Keratinocyte (primary cell): ENCODE data around the gene ASF1A. TPM values are rescaled to one million over a fixed set of nuclear protein-coding genes. Genes with fewer than 3 reads are reported as not detected.

Experiments used
- DNase-seq: peaks from one replicate; pipeline ENCODE4 v3.0.0-alpha.2; 2011; ENCODE audit warnings: low read depth, missing footprints, low spot score
- FAIRE-seq: peaks from 2 replicates; lab custom pipeline; 2011; peaks lifted over from hg19 to GRCh38; lab: Jason Lieb, UNC
- H2AFZ ChIP-seq: 2 replicates; pipeline ENCODE4 v1.6.0; 2012; ENCODE audit warnings: low read length, control low read depth, inconsistent platforms; ENCODE audit not compliant: control insufficient read depth
- H3K27ac ChIP-seq: 2 replicates; pipeline ENCODE4 v1.5.1; 2011; ENCODE audit warnings: low read length; ENCODE audit not compliant: control insufficient read depth, insufficient read depth
- H3K27me3 ChIP-seq: 3 replicates; pipeline ENCODE4 v1.6.0; 2011; ENCODE audit warnings: low read length; ENCODE audit not compliant: control insufficient read depth, insufficient read depth; ENCODE audit errors: extremely low read depth
- H3K36me3 ChIP-seq, 2 experiments: 2 replicates in 1 of 2; 3 replicates in 1 of 2; pipeline ENCODE4 v1.5.1; 2011; ENCODE audit warnings: low read length in 2 of 2, mild to moderate bottlenecking in 1 of 2; ENCODE audit not compliant: control insufficient read depth in 2 of 2, insufficient read depth in 2 of 2; ENCODE audit errors: extremely low read depth in 1 of 2
- H3K4me1 ChIP-seq: 3 replicates; pipeline ENCODE4 v1.5.1; 2011; ENCODE audit warnings: low read length; ENCODE audit not compliant: control insufficient read depth, insufficient read depth; ENCODE audit errors: extremely low read depth
- H3K4me2 ChIP-seq: 3 replicates; pipeline ENCODE4 v1.6.0; 2011; ENCODE audit warnings: low read depth, low read length; ENCODE audit not compliant: control insufficient read depth, insufficient read depth; ENCODE audit errors: extremely low read depth
- H3K4me3 ChIP-seq, 3 experiments: fragments of 200-600 bp in 1 of 3; sonication (generic) in 1 of 3; 2 replicates in 2 of 3; 3 replicates in 1 of 3; pipeline ENCODE4 v1.5.1; 2011 to 2016; ENCODE audit warnings: low read length in 3 of 3, mild to moderate bottlenecking in 3 of 3, control low read depth in 2 of 3, inconsistent platforms in 1 of 3, low read depth in 1 of 3, mixed read lengths in 1 of 3, mixed run types in 1 of 3, moderate library complexity in 1 of 3; ENCODE audit not compliant: control insufficient read depth in 2 of 3, insufficient read depth in 2 of 3; ENCODE audit errors: extremely low read depth in 1 of 3
- H3K79me2 ChIP-seq: 2 replicates; pipeline ENCODE4 v1.6.0; 2012; ENCODE audit warnings: low read length; ENCODE audit not compliant: control insufficient read depth, insufficient read depth
- H3K9ac ChIP-seq: 3 replicates; pipeline ENCODE4 v1.6.0; 2011; ENCODE audit warnings: low read length; ENCODE audit not compliant: control insufficient read depth, insufficient read depth; ENCODE audit errors: extremely low read depth
- H3K9me1 ChIP-seq: 3 replicates; pipeline ENCODE4 v1.6.0; 2011; ENCODE audit warnings: low read length; ENCODE audit not compliant: control insufficient read depth, insufficient read depth; ENCODE audit errors: extremely low read depth
- H3K9me3 ChIP-seq: 2 replicates; pipeline ENCODE4 v1.5.1; 2012; ENCODE audit warnings: low read depth, low read length; ENCODE audit not compliant: control insufficient read depth
- H4K20me1 ChIP-seq: 3 replicates; pipeline ENCODE4 v1.6.0; 2011; ENCODE audit warnings: low read length; ENCODE audit not compliant: control insufficient read depth, insufficient read depth; ENCODE audit errors: extremely low read depth
- CTCF ChIP-seq, 3 experiments: IDR thresholded peaks in 1 of 3; conservative IDR thresholded peaks in 1 of 3; optimal IDR thresholded peaks in 1 of 3; 2 replicates in 2 of 3; 3 replicates in 1 of 3; pipeline versions ENCODE3 to v1.5.1; 2011; ENCODE audit warnings: low read length in 3 of 3, mild to moderate bottlenecking in 3 of 3, moderate library complexity in 2 of 3, control low read depth in 1 of 3, inconsistent platforms in 1 of 3; ENCODE audit not compliant: insufficient read depth in 2 of 3; ENCODE audit errors: extremely low read depth in 1 of 3
- EZH2 ChIP-seq: IDR thresholded peaks from one replicate; pipeline ENCODE4 v1.6.1; 2012; ENCODE audit warnings: inconsistent platforms, mild to moderate bottlenecking, low read length, moderate library complexity
- dilution Hi-C: fragments of 300-500 bp; cut with MboI; formaldehyde crosslinking; loops from one replicate; pipeline ENCODE4 v1.7.0; 2020; ENCODE audit warnings: low sequenced_read_pairs; ENCODE audit not compliant: extremely low pct_ligation_motif_present
- polyA plus RNA-seq, 5 experiments: library from polyadenylated mRNA; depleted of rRNA in 3 of 5; stranded (reverse) in 3 of 5; stranded (forward) in 1 of 5; unstranded in 1 of 5; fragments of >200 nt; gene quantifications; 1 replicate in 1 of 5; 2 replicates in 3 of 5; 3 replicates in 1 of 5; pipeline versions ENCODE4 v1.2.1 to v1.2.3, GENCODE V29; 2011 to 2012; ENCODE audit warnings: missing spikeins in 2 of 5, low read depth in 1 of 5, low replicate concordance in 1 of 5

The ASF1A gene
- polyA plus RNA-seq, 1 donor (not counting 4 experiments of a cell fraction or from before 2014, with no cell fraction given): 19.9 TPM

- DNase-seq (no peak), FAIRE-seq (no peak)
- no peak overlapping the region for H3K4me3 ChIP-seq
- H3K4me1 ChIP-seq: peaks cover 3% of the 10 kb centered on the region
- H2AFZ ChIP-seq: no peak overlapping the region
- H3K9me1 ChIP-seq: no peaks in the 10 kb centered on the region
- TF ChIP-seq CTCF (optimal IDR thresholded peaks at IDR 0.05 in 1 of 3, IDR thresholded peaks at IDR 0.05 in 1 of 3, conservative IDR thresholded peaks at IDR 0.05 in 1 of 3; ENCODE audit: extremely low read depth in 1 of 3, insufficient read depth in 2 of 3, low read length in 3 of 3): no peak
- TF ChIP-seq EZH2: no peak
- H3K36me3 ChIP-seq: no peaks in the 10 kb centered on the region
- H4K20me1 ChIP-seq: no peaks in the 10 kb centered on the region
- no peak overlapping the region for H3K27ac ChIP-seq
- dilution Hi-C loops: no loop called here
- H3K9ac ChIP-seq: no peak overlapping the region
- H3K79me2 ChIP-seq: peaks cover 5% of the 10 kb centered on the region
- H3K4me2 ChIP-seq: no peak overlapping the region
- no peaks in the 10 kb centered on the region for H3K27me3 ChIP-seq
- H3K9me3 ChIP-seq: no peaks in the 10 kb centered on the region
Observed at GRCh38 chr6:118881440-118882313, 12.3 kb upstream of the ASF1A start.

- TF ChIP-seq EZH2 (no peak), CTCF (optimal IDR thresholded peaks at IDR 0.05 in 1 of 3, IDR thresholded peaks at IDR 0.05 in 1 of 3, conservative IDR thresholded peaks at IDR 0.05 in 1 of 3; ENCODE audit: extremely low read depth in 1 of 3, insufficient read depth in 2 of 3, low read length in 3 of 3) (no peak)
- Histone ChIP-seq H3K9ac (no peak overlapping the region), H3K4me2 (no peak overlapping the region), H3K36me3 (no peaks in the 10 kb centered on the region), H3K4me3 (no peak overlapping the region), H3K27me3 (no peaks in the 10 kb centered on the region), H3K27ac (no peak overlapping the region), H2AFZ (no peak overlapping the region), H3K4me1 (peaks cover 3% of the 10 kb centered on the region), H3K9me1 (no peaks in the 10 kb centered on the region), H3K79me2 (peaks cover 5% of the 10 kb centered on the region), H4K20me1 (no peaks in the 10 kb centered on the region), H3K9me3 (no peaks in the 10 kb centered on the region)
- dilution Hi-C loops: no loop called here
- FAIRE-seq (no peak), DNase-seq (no peak)
Observed at GRCh38 chr6:118882314-118882905, 11.5 kb upstream of the ASF1A start.
